GM19043 (cell line): Measurements from ENCODE around the gene ITGB3.
"Not testable (repeated sequence)": the region's sequence is repeated elsewhere in the genome, so short reads cannot be mapped to it uniquely, and the experiment has no call there.

Experiments used
- ATAC-seq: cut with Tn5 transposase; IDR thresholded peaks from one replicate; pipeline ENCODE4 v1.9.1; 2021; ENCODE audit warnings: low read depth; ENCODE audit not compliant: unreplicated experiment

The ITGB3 gene

GRCh38 chr17:47243737-47244598 is 9.7 kb upstream of the ITGB3 start:
- no peak for ATAC-seq

GRCh38 chr17:47244697-47245096 is 8.9 kb upstream of the ITGB3 start:
- no peak for ATAC-seq

GRCh38 chr17:47246120-47246519 is 7.5 kb upstream of the ITGB3 start:
- ATAC-seq, result no peak

GRCh38 chr17:47250855-47251254 is 2.8 kb upstream of the ITGB3 start:
- ATAC-seq, result no peak

- no peak for ATAC-seq
These were observed 2.1 kb upstream of the ITGB3 start for GRCh38 chr17:47251421-47251940.

- no peak for ATAC-seq
These were observed 1.4 kb upstream of the ITGB3 start for GRCh38 chr17:47252209-47252608.

- no peak for ATAC-seq
These were observed 688 bp upstream of the ITGB3 start for GRCh38 chr17:47252766-47253512.

DNA sequence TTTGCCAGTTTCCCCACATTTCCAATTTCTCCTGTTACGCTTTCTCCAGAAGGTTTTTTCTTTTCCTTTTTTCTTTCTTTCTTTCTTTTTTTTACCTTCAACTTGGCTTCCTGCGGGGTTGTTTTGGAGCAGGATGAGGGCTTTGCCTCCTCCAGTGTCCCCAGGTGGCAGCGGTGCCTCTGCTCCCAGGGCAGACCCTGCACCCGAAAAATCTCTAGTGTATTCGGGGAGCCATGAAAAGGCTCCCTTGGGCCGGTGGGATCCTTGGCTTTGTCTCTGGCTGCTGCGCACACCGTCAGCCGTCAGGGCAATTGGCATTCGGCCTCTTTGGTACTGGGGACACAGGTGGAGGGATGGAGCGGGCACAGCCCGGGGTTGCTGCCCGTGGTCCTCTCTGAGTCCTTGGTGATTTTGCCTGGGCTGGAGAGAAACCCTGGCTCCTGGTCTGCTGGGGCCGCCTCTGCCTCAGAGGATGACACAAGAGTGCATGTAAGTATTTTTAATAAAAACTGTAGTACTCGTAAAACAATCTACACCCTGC is 846 bp downstream of the ITGB3 start:
- ATAC-seq, result no peak

DNA sequence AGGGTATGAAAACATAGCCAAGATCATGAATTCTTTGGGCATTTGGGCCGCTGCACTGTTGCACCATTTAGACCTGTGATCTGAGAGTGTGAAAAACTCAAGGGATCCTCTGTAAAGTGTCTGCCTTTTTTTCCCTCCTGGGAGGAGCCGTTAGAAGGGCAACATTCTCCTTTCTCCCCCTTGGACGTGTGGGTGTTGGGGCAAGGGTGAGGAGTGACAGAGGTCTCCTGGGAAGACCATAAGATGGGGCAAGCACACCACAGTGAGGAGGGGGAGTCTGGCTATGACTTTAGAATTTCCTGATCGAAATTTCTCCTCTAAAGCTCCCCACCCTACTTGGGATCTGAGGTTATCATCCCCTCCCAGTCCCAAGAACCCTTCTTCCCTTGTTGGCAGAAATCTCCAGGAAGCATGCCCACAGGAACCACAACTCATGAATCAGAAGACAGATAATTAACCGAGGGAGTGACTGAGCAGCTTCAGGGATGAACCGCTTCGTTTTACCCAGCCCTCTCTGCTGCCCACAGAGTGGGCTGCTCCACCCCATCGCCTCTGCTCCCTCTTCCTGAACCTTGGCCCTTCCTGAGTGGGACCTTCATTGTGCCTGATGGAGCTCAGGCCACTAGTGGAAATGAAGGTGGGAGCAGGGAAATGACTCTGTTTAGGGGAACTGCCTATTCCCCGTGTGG is 4.2 kb downstream of the ITGB3 start:
- no peak for ATAC-seq

DNA sequence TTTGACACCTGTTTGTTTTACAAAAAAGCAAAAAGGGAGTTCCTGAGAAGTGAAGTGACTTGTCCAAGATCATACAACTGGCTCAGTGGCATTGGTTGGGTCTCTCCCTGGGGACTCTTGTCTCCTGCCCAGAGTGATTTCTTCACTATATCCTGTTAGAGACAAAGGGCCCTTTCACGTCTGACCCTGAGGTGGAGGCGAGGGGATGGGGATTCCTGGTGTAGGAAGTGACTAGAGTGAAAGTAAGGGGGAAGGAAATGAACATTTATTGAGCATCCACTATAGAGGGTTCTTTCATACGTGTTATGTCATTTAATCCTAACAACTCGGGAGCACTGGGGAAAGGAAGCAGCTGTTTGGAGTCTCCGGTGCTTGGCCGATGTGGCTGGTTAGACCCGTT is 9.0 kb downstream of the ITGB3 start:
- ATAC-seq, result no peak

DNA sequence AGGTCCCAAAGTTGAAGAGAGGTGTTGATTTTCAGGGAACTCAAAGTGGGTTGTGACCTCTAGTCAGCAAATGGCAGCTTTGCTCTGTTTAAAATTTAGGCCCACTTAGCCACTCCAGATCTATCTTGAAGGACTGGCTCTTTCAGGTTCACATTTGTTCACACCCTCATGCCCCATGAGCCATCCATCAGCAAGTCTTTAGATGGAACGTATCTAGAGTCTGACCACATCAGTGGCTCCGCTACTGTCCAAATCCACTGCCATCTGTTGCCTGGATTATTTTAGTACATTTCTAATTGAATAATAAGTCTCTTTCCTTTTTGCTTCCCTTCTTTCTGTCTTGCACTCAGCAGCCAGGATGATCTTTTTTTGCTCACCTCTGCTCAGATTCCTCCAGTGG is 10.5 kb downstream of the ITGB3 start:
- ATAC-seq, result no peak

DNA sequence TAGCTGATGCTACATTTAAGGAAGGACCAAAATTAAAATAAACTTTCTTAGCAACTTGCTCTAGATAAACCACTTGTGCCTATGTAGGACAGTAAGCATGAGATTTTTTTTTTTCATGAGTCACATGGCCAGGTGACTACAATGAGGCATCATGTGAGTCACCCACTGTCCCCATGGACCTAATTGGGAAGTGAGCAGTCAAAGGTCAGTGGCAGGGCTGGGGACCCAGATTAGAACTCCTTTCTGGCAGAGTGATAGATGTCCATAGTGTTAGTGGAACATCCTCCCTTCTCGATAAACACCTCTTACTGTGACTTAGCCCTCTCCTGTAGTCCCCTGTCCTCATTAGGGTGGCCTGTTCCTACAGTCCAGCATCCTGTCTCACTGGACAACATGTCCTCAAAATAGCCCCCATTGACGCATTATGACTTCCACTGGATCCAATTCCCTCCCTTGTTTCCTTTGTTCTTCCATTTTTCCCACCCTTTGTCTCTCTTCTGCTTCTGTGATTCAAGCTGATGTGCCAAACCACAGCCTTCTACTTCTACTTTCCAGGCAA is 12.4 kb downstream of the ITGB3 start:
- ATAC-seq, result no peak

DNA sequence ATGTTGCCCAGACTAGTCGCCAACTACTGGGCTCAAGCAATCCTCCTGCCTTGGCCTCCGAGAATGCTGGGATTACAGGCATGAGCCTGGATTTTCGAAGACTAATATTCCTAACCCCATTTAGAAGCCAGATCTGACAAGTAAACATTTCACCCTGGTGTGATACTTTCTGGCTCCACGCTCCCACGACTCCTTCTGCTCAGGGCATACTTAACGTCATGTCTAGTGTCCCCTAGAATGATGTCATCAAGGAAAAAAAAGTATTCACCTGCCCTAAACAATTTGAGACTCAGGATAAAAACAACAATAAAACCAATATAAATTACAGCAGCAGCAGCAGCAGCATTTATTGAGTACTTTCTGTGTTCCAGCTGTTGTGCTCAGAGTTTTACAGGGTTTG is 13.2 kb downstream of the ITGB3 start:
- no peak for ATAC-seq

DNA sequence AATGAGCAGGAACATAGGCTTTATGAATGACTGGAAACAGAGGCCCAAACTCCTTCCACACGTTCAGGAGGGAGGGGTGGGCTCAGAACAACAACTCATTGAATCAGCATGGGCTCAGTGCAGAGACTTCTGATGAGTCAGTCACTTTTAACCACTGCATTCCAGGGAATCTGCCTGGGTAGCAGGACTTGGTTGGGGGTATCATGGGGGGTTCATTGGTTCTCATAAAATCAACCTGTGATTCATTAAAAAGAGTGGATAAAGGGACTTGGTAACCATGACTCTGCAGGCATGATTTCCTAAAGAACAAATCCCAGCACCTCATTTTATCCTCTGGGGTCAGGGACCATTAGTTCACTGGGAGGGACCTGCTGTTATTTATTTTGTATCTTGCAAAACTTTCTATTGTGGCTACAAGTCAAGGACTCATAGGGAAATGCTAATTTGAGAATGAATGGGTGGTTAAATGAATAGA is 13.8 kb downstream of the ITGB3 start:
- no peak for ATAC-seq

GRCh38 chr17:47268964-47269363 is 15.3 kb downstream of the ITGB3 start:
- not testable (repeated sequence) for ATAC-seq

DNA sequence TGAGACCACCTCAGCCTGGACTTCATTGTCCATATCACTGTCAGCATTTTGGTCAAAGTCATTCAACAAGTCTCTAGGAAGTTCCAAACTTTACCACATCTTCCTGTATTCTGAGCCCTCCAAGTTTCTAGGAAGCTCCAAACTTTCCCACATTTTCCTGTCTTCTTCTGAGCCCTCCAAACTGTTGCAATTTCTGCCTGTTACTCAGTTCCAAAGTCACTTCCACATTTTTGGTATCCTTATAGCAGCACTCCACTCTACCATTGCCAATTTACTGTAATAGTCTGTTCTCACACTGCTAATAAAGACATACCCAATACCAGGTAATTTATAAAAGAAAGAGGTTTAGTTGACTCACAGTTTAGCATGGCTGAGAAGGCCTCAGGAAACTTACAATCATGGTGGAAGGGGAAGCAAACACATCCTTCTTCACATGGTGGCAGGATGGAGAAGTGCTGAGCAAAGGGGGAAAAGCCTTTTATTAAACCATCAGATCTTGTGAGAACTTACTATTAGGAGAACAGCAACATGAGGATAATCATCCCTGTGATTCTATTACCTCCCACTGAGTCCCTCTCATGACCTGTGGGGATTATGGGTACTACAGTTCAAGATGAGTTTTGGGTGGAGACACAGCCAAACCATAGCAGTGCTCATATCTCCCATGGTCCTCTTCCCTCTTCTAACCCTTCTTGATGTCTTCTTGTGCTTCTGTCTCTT is 16.1 kb downstream of the ITGB3 start:
- ATAC-seq, result not testable (repeated sequence)

- no peak for ATAC-seq
These were observed 17.5 kb downstream of the ITGB3 start for GRCh38 chr17:47270946-47271705.

DNA sequence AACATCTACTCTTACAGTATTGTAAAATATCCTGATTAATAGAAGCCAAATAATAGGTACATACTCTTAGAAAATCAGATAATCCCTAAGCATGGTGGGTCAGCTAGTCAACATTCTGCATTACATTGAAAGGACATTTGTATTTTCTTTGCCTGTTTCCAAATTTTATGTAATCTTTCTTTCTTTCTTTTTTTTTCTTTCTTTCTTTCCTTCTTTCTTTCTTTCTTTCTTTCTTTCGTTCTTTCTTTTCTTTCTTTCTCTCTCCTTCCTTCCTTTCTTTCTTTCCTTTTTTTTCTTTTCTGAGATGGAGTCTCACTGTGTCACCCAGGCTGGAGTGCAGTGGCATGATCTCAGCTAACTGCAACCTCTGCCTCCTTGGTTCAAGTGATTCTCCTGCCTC is 18.9 kb downstream of the ITGB3 start:
- ATAC-seq, result no peak

GRCh38 chr17:47273245-47273644 is 19.6 kb downstream of the ITGB3 start:
- no peak for ATAC-seq
